ENCODE data around the gene POLR1C.
"Not testable (repeated sequence)": the region's sequence is repeated elsewhere in the genome, so short reads cannot be mapped to it uniquely, and the experiment has no call there.

POLR1C gene

DNA sequence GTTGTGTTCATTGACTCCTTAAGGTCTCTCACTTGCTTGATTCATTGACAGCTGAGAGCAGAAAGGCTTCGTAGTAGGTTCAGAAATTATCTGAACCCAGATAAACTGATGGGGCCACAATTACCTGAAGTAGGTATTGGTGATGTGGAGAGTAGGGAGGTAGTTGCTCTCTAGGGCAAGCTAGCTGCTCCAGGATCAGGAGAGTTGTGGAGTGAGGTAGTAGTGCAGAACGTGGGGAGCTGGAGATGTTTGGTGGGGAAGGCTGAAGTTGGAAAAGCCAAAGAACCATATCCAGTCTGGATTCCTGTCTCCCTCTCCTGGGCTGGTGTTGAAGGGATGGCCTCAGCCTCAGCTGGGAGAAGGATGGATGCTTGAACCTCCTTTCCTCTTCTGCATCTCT lies 23.7 kb upstream of the POLR1C start:
- DNase-seq (ENCODE audit: low read depth): no peak

DNA sequence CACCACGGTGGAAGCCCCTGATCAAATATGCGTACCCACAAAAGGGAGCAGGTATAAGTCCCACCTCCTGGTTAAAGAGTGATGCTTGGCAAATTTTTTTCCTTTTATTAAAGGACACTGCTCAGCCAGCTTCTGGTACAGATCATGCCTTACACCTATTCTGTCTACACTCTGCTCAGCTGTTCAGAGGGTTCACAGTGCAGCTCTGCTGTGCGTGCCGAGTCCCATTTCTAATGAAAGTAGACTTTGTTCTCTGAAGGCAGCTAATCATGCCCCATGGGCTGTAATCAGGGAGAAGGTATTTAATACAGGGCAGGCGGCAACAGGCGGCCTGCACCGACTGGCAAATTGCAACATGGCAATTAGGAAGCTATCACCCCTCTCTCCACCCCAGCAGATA lies 23.1 kb upstream of the POLR1C start:
- DNase-seq (ENCODE audit: low read depth): no peak

DNA sequence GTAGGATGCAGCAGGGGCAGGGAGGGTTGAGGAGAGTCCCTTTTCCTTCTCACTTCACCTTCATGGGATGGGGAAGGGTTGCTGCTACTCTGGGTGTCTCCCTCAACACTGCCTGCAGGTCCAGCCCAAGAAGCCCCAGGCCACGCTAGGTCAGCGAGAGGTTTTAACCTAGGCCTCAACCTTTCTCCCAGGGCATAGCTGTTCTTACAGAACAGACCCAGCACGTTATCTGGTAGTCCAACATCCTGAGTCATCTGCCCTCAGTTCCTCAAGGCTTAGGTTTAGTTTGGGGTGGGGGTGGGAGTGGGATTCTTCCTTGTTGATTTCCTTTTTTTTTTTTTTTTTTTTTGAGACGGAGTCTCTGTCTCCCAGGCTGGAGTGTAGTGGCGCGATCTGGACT lies 22.6 kb upstream of the POLR1C start:
- DNase-seq (ENCODE audit: low read depth): no peak

DNA sequence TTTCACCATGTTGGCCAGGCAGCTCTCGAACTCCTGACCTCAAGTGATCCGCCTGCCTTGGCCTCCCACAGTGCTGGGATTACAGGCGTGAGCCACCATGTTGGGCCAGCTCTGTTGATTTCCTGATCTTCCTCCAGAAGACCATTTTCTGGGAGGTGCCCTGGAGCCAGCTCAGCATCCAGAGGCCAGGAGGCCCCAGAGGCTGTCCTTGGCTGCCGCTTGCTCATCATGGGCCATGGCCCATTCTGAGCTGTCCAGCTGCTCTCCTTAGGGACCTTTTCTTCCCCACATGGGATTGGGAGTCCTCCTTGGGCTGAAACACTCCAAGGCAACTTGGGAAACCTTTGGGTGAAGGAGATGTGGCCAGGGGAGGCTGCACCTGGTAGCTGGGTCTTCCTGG lies 22.1 kb upstream of the POLR1C start:
- DNase-seq (ENCODE audit: low read depth): no peak

DNA sequence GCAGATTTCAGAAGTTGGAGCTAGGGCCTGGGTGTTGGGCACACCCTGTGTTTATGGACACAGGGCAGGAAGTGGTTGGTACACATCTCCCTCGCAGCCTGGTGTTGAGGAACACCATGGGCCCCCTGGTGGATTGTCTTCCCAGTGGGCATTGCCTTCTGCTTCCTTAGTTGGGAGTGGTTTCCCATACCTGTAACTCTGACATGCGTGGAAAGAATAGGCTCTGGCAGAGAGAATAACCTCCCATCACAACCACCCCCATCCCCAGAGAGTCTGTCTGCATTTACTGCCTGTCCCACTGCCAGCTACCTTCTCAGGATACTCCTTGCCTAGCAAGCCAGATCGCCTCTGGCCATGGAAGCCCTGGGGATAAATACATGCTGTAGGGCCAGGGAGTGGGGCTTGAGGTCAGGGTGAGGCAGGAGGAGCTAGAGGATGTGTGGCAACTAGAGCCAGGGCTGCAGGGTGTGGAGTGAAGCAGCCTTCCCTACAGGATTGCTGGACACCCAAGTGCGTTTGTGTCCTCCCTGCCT lies 21.4 kb upstream of the POLR1C start:
- no peak for DNase-seq (ENCODE audit: low read depth)

DNA sequence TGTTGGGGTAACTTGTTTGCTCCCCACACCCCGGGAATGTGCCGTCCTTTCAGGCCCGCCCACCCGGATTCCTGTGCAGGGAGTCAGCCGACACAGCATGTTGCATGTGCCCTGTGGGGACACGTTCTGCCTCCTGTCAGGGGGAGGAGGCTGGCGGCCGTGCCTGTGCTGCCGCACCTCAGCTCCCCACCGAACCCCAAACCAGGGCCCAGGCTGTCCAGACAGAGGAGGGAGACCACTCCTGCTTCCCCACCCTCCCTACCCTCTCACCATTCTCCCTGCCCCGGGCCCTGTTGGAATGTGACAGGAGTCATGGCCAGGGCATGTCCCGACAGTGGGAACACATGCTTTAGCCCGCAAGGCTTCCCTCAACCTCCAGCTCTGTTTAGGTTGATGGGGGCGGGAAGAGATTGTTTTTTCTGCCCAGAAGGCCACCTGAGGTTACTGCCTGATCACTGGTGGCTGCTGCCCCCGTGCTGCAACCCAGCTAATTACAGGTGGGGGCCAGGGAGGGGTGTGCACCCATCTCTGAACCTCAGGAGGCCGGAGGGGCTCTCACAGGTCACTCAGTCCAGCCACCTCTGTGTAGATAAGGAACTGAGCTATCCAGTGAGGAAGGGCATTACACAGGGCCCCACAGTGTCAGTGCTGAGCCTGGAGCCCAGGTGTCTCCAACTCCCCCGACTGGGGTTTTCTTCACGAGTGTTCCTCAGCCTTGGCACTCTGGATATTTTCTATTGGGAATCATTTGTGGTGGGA lies 20.3 kb upstream of the POLR1C start:
- no peak for DNase-seq (ENCODE audit: low read depth)

DNA sequence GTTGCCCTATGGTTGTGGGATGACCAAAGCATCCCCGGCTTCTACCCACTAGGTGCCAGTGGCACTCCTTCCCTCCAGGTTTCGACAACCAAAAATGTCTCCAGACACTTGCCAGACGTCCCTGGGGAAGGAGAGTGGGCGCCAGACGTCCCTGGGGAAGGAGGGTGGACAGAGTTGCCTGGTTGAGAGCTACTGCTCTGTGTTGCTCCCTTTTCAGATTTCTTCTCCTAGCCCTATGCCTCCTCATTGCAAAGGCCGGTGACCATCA lies 19.8 kb upstream of the POLR1C start:
- DNase-seq (ENCODE audit: low read depth): no peak

DNA sequence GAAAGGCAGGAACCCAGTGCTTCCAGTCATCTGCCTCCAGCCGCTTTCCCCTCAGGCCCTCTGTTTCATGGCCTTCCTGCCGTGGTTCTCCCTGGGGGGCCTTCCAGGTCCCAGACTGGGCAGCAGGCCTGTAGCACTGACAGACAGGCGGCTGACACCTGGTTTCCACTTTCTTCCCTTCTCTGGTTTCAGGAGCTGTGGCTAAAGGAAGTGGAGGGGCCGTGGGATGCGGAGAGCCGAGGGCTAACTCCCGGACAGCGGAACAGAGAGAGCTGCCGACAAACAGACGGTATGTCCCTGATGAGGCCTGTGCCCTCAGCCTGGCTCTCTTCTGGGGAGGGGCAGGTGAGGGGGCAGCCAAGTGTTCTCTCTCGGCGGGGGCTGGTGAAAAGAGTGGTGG lies 19.2 kb upstream of the POLR1C start:
- no peak for DNase-seq (ENCODE audit: low read depth)

DNA sequence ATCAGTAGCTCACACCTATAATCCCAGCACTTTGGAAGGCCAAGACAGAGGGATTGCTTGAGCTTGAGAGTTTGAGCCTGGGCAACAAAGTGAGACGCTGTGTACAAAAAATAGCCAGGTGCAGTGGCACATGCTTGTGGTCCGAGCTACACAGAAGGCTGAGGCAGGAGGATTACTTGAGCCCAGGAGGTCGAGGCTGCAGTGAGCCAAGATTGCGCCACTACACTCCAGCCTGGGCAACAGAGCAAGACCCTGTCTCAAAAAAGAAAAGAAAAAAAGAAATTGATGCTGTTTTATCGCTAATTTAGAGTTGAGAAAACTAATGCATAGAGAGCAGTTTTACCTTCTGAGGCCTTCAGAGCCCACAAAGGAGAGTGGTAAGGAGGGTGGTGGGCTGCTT lies 18.6 kb upstream of the POLR1C start:
- not testable (repeated sequence) for DNase-seq (ENCODE audit: low read depth)

DNA sequence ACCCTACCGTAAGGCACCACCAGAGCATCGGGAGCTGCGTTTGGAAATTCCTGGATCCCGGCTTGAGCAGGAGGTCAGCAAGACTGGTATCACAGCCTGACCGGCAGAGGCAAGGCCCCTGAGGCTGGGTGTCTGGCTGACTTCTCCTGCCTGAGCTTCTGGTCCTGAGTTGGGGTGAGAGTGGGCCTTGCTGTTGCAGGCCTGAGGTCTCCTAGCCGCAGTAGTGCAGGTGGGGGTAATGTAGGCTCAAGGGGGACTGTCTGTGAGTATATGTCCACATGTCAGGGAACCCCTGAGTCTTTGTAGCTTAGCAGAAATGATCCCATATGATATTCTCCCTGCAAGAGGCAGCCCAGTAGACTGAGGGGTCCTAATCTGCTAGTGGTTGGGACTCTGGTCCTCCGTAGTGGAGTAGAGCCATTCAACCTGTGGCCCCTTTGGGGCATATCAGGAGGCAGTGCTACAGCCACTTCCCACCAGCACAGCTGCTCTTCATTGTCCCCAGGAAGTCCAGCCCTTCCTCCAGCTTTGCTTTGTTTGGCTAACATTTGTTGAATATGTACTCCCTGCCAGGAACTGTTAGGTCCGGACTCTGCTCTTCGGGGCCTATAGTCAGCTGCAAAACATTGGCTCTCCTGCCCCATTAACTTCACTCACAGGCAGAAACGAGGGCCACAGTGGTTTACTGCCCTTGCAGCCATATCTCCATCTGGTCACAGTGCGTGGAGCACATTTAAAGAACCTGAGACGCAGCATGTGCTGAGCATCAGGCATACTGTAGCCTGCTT lies 17.7 kb upstream of the POLR1C start:
- DNase-seq (ENCODE audit: low read depth): no peak

DNA sequence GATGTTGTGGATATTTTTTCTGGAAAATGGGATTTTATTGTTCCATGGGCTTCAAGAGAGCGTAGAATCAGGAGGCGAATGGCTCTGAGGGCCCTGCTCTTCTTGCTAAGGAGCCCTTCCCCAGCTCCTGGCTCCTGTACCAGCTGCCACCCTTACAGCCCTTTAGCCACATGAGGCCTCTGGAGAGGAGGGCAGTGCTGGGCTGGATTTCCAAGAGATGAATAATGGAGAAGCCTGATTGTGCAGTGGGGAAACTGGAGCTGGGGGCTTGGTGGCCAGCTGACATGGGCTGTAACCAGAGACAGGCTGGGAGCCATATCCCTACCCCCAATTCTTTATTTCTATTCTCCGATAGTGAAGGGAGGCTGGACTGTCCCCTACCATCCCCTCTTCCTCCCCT lies 16.0 kb upstream of the POLR1C start:
- DNase-seq (ENCODE audit: low read depth): no peak

DNA sequence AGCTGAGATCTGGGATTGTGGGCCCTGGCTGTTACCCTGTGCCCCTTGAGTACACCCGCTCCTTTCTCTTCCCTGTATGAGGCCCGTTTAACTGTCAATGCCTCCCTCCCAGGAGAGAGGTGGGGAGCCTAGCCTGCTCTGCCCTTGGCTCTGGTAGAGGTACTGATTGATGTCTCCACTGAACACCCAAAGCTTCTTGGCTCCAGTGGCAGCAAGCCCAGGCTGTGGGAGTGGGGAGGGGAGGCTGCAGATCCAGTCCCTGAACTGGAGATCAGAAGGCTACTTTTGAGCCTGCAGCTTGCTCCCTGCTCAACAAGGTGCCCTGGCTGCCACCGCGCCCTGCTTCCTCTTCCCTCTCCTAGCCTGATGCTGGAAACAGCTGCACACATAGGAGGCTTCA lies 14.2 kb upstream of the POLR1C start:
- no peak for DNase-seq (ENCODE audit: low read depth)

DNA sequence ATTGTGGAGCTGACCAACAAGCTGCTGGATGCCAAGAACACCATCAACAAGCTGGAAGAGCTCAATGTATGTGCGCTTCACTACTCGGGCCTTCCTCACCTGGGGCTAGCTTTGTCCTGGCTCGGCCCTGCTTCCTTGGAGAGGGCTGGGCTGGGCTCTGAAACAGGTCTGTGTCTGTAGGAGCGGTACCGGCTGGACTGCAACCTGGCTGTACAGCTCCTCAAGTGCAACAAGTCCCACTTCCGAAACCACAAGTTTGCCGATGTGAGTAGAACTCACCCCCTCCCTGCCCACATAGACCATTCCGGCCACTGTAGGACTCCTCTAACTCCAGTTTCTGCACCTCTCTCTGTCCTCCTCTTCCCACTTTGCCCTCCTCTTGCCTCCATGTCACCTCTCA lies 13.4 kb upstream of the POLR1C start:
- DNase-seq (ENCODE audit: low read depth): no peak

DNA sequence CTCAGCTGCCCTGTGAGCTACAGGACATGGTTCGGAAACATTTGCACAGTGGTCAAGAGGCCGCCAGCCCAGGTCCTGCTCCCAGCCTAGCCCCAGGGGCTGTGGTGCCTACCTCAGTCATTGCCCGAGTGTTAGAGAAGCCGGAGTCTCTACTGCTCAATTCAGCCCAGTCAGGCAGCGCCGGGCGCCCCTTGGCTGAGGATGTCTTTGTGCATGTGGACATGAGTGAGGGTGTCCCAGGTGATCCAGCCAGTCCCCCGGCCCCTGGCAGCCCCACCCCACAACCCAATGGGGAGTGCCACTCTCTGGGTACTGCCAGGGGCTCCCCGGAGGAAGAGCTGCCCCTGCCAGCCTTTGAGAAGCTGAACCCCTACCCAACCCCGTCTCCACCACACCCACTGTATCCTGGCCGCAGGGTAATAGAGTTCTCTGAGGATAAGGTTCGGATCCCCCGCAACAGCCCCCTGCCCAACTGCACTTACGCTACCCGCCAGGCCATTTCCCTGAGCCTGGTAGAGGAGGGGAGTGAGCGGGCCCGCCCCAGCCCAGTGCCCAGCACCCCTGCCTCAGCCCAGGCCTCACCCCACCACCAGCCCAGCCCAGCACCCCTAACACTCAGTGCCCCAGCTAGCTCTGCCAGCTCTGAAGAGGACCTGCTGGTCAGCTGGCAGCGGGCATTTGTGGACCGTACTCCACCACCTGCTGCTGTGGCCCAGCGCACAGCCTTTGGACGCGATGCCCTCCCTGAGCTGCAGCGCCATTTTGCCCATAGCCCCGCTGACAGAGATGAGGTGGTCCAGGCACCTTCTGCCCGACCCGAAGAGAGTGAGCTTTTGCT lies 11.9 kb upstream of the POLR1C start:
- no peak for DNase-seq (ENCODE audit: low read depth)

DNA sequence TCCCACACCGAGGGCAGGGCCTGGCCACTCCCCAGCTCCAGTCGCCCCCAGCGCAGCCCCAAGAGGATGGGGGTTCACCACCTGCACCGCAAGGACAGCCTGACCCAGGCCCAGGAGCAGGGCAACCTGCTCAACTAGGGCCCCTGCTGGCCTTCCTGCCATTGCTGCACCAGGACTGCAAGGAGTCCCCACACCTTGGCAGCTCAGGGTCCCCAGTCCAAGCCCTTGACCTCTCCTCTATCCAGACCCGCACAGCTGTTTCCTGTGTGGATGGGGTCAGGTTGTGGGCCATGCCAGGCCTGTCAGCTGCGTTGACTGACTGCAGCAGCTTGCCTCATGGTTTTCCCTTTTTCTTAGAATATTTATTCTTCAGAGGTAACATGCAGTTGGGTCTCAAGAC lies 11.2 kb upstream of the POLR1C start:
- DNase-seq (ENCODE audit: low read depth): no peak

DNA sequence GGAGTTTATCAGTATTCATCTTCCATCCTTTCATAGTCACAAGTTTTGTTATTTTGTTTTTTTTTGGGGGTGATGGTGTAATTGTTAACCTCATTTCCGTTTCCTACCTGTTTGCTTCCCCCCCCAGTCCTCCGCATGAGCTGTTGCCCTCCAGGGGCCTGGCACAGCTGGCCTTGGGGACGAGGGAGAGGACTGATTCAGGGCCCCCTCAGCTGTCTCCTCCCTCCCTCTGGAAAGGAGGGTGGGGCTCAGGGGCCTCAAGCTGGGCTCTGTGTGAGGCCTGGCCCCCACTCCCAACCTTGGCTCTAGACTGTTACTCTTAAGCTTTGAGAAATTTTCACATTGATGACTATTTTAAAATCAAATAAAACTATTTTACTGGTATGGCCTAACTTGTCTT lies 10.7 kb upstream of the POLR1C start:
- no peak for DNase-seq (ENCODE audit: low read depth)

DNA sequence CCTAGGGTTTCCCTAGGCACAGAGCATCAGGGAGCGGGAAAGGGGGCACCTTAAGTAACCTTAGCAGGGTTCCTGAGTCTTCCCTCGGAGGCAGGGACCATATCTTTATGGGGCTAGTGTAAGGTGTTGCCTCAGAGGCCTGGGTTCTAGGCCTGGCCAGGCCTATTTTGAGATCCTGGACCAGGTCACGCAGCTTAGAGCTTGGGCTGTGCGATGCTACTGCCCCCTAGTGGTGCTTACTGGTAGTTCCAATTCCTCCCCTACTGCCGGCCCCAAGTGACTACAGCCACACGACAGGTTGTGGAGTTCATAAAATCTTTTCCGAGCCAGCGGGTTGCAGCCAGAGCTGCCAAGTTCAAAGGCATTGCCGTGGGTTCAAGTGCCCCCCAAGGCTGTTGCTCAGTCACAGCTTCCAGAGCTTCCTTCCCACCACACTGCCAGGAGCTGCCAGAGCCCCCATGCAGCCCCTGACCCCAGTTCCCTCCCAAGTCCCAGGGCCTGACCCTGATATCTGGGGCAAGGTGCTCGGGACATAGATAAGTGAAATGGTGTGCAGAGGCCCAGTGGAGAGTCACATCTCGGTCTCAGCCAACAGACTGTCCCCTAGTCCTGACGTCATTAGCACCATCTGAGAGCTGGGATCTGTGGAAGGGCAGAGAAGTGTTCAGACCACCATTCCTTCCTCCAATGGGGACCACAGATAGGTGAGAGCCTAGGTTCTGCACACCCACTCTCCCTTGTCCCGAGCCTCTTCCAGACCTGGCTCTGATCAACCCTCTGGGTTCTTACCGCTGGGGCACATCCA lies 10.0 kb upstream of the POLR1C start:
- peak; percentile 76 for DNase-seq (ENCODE audit: low read depth)

DNA sequence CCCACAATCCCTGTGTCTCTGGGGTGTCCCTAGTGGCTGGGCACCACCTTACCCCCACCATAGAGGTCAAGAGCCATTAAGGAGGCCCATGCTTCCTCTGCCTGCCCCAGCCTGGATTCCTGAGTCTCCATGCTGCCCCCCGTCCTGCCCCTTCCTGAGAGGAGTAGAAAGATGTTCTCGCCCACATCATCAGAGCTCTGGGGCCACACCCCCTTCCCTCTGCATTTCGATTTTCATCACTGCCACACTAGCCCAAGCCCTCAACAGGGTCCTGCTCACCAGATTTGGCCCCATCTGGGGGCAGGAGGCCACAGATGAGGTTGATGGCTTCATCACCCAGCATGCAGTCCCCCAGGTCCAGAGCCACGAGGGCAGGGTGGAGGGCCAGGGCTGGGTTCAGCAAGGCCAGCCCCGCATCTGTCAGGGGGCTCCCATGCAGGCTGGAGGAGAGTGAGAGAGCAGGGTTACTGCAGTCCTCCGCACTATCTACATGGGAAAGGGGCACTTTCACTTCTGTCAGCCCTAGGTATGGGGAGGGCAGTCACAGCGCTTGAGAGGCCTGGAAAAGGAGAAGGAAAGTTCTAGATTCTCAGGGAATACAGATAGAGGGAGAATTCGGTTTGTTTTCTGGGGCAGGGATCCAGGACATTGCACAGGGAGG lies 8.3 kb upstream of the POLR1C start:
- DNase-seq (ENCODE audit: low read depth): no peak

DNA sequence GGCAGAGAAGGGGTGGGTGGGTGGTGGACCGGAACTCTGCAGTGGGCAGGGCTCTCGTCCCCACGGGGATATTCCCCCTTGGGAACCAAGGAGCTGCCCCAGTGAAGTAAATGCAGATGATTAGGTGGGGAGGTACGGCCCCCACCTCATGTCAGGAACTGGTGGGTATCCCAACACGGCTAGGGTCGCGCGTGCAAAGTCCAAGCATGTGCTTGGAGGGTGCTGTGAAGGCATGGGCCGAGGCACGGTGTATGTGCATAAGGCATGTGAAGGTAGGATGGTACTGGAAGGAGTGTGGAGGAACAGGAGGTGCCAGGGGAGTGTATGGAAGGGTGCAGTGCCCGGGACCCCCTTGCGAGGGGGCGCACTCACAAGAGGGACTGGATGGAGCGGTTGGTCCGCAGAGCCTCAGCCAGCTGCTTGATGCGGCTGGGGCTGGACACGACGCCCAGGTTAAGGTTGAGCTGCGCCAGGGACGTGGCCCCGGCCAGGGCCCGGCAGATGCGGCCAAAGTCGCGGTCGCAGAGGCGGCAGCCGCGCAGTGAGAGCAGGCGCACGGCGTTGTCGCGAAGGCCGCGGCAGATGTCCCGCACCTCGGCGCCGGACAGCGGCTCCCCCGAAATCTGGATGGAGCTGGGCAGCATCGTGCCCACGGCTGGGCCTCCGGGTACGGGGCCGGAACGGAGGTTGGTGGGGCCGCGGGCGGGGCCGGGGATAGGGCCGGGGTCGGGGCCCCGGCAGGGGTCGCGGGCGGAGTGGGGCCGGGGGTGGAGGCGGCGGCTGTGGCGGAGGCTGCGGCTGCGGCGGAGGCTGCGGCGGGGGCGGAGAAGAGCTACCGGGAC lies 7.5 kb upstream of the POLR1C start:
- DNase-seq (ENCODE audit: low read depth): no peak

DNA sequence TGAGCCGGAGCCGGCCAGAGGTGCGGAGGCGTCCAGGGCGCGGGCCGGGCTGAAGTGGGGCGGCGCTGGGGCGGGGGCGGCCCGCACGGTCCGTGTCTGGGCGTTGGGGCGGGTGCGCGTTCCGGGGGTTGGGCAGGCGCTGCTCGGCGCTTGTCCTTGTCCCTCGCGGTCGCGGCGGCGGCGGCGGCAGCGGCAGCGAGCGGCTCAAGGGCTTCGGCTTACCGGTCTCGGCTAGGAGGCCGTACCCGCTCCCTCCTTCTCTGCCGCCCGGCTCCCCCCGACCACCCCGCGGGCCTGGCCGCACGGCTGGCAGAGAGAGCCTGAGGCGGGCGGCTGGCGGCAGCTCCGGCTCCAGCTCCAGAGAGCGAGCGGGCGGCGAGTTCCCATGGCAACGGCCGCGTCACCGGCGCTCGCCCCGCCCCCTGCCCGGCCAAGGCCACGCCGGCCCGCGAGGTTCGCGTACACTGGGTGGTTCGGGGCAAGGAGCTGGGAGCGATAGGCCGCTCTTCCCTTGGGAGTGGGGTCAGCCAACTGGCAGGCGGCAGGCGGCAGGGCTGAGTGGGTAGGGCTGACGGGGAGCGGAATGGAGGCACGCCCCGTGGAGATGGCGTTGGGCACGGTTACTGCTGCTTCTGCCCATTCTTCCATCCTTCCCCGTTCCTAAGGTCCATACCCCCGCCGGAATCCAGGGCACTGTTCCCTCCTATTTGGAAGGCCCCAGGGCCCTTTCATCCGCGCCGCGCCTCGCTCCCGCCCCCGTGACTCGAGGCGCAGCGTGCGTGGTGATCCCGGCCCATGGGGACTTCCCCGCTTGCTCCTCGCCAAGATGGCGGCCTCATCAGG lies 6.7 kb upstream of the POLR1C start, which contains the start of gene LRRC73:
Gene LRRC73, minus strand, starts transcription at position 363 of the 843 bp plus-strand sequence. CDS start 561 bp downstream, outside the sequence.
- peak; percentile 39 for DNase-seq (ENCODE audit: low read depth)

Data from CMK (cell line).